K562 (cell line): Measurements from ENCODE around the gene C16orf90. TPM values are rescaled to one million over a fixed set of nuclear protein-coding genes. Genes with fewer than 3 reads are reported as not detected.
A peak's percentile ranks its signal among the peaks of the same experiment; 100 is the strongest.

Experiments
- CBFA2T3 ChIP-seq: fragments of 450-650 bp; IDR thresholded peaks from 2 replicates; pipeline ENCODE4 v1.6.1; 2017
- CCAR2 ChIP-seq: fragments of 200-400 bp; formaldehyde crosslinking; IDR thresholded peaks from 2 replicates; pipeline ENCODE4 v1.6.1; 2017; ENCODE audit warnings: mild to moderate bottlenecking, low read depth, low read length
- GATAD2B ChIP-seq: fragments of 450-650 bp; IDR thresholded peaks from 2 replicates; pipeline ENCODE4 v1.6.1; 2017; ENCODE audit warnings: mild to moderate bottlenecking, borderline replicate concordance
- POLR2B ChIP-seq: fragments of 450-650 bp; IDR thresholded peaks from 2 replicates; pipeline ENCODE4 v1.6.1; 2018; ENCODE audit warnings: low read depth; ENCODE audit not compliant: partially characterized antibody
- ZFP30 ChIP-seq: fragments of 250-450 bp; sonication (Bioruptor Pico); IDR thresholded peaks from 2 replicates; pipeline ENCODE4 v1.8.0; 2022; ENCODE audit warnings: moderate library complexity, mild to moderate bottlenecking, inconsistent platforms, borderline replicate concordance
- ZNF444 ChIP-seq: fragments of 250-450 bp; sonication (Bioruptor Pico); IDR thresholded peaks from 2 replicates; pipeline ENCODE4 v1.4.0; 2020; ENCODE audit warnings: mild to moderate bottlenecking, moderate library complexity
- ZNF79 ChIP-seq: fragments of 250-450 bp; sonication (Bioruptor Pico); IDR thresholded peaks from 2 replicates; pipeline ENCODE4 v1.4.0; 2020; ENCODE audit warnings: low read depth, mild to moderate bottlenecking, moderate library complexity
- polyA plus RNA-seq, 8 experiments: library from polyadenylated mRNA; depleted of rRNA in 4 of 8; stranded (reverse) in 5 of 8; unstranded in 3 of 8; fragments of >200 nt; fragmentation: Nextera tagmentation in 2 of 8; fragmentation: Illumina TruSeq in 1 of 8; extraction: Ambion mirVana in 2 of 8; extraction: Trizol in 1 of 8; gene quantifications; 2 replicates each; pipeline versions ENCODE4 v1.2.1 to v1.2.3, GENCODE V29; 2011 to 2014; ENCODE audit warnings: inconsistent platforms in 1 of 8, missing spikeins in 1 of 8
- total RNA-seq, 7 experiments: library from RNA; depleted of rRNA in 6 of 7; stranded (reverse); fragments of >200 nt in 6 of 7; fragmentation: Illumina TruSeq in 2 of 7; extraction: Trizol in 2 of 7; gene quantifications; 2 replicates each; pipeline versions ENCODE4 v1.2.1 to v1.2.3, GENCODE V29; 2011 to 2021; ENCODE audit warnings: low replicate concordance in 1 of 7
- TF ChIP-seq, protein P1 (sequence below), 2 experiments: fragments of 450-650 bp; formaldehyde crosslinking in 1 of 2; IDR thresholded peaks; 2 replicates each; pipeline versions ENCODE4 v1.4.0 to v1.6.1; 2014 to 2020; ENCODE audit warnings: mild to moderate bottlenecking in 2 of 2, borderline replicate concordance in 1 of 2, low read depth in 1 of 2
- TF ChIP-seq, protein P2 (sequence below): fragments of 450-650 bp; IDR thresholded peaks from 2 replicates; pipeline ENCODE4 v1.6.1; 2017; ENCODE audit warnings: antibody characterized with exemption
- TF ChIP-seq, protein P3 (sequence below): fragments of 450-650 bp; IDR thresholded peaks from 2 replicates; pipeline ENCODE4 v1.6.1; 2014; ENCODE audit warnings: low read depth, mild to moderate bottlenecking, moderate library complexity, borderline replicate concordance
- TF ChIP-seq, protein P4 (sequence below): sonication (generic); formaldehyde crosslinking; IDR thresholded peaks from 2 replicates; pipeline ENCODE4 v1.8.1; 2023; ENCODE audit warnings: mild to moderate bottlenecking, missing genetic modification reagents

Gene C16orf90
- total and polyA plus RNA-seq, 9 of the 15 experiments (the other 6 are each of a cell fraction or from before 2014, with no cell fraction given) = not detected

DNA sequence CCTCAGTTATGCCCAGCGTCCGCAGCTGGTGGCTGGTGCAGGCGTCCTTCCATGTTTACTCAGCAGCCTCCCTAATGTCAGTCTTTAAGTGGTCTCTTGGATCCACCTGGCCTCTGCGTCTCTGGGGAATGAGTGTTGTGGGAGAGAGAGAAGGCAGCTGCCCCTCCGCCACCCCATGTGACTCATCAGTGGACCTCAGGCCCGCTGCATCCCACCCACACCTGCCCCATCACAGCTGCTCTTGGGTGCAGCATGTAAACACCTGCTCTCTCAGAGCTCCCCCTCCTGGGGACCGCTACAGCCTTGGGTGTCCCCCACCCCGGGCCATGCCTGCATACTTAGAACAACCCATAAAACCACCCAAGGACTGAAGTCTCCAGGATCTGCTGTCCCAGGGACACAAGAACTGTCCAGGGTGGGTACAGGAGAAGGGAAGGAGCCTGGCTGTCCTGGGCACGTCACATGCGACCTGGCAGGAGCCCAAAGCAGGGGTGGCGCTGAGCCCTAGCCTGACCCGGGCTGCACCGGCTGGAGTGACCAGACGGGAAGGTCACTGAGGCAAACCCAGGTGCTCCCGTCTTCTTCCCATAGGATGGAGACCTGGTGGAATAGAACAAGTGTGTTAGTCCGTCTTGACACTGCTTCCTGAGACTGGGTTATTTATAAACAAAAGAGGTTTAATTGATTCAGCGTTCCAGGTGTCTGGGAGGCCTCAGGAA lies 4.2 kb downstream of the C16orf90 start (continued):
- TF ChIP-seq, protein P1, sequence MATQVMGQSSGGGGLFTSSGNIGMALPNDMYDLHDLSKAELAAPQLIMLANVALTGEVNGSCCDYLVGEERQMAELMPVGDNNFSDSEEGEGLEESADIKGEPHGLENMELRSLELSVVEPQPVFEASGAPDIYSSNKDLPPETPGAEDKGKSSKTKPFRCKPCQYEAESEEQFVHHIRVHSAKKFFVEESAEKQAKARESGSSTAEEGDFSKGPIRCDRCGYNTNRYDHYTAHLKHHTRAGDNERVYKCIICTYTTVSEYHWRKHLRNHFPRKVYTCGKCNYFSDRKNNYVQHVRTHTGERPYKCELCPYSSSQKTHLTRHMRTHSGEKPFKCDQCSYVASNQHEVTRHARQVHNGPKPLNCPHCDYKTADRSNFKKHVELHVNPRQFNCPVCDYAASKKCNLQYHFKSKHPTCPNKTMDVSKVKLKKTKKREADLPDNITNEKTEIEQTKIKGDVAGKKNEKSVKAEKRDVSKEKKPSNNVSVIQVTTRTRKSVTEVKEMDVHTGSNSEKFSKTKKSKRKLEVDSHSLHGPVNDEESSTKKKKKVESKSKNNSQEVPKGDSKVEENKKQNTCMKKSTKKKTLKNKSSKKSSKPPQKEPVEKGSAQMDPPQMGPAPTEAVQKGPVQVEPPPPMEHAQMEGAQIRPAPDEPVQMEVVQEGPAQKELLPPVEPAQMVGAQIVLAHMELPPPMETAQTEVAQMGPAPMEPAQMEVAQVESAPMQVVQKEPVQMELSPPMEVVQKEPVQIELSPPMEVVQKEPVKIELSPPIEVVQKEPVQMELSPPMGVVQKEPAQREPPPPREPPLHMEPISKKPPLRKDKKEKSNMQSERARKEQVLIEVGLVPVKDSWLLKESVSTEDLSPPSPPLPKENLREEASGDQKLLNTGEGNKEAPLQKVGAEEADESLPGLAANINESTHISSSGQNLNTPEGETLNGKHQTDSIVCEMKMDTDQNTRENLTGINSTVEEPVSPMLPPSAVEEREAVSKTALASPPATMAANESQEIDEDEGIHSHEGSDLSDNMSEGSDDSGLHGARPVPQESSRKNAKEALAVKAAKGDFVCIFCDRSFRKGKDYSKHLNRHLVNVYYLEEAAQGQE (IDR thresholded peaks at IDR 0.05; ENCODE audit: borderline replicate concordance) = peak; percentile 58; the same call in 1 of the 2 replicates
- TF ChIP-seq, protein P1 (CRISPR knock-in tag; IDR thresholded peaks at IDR 0.05; ENCODE audit: low read depth) = no peak
- TF ChIP-seq CCAR2 = no peak
- TF ChIP-seq, protein P2, sequence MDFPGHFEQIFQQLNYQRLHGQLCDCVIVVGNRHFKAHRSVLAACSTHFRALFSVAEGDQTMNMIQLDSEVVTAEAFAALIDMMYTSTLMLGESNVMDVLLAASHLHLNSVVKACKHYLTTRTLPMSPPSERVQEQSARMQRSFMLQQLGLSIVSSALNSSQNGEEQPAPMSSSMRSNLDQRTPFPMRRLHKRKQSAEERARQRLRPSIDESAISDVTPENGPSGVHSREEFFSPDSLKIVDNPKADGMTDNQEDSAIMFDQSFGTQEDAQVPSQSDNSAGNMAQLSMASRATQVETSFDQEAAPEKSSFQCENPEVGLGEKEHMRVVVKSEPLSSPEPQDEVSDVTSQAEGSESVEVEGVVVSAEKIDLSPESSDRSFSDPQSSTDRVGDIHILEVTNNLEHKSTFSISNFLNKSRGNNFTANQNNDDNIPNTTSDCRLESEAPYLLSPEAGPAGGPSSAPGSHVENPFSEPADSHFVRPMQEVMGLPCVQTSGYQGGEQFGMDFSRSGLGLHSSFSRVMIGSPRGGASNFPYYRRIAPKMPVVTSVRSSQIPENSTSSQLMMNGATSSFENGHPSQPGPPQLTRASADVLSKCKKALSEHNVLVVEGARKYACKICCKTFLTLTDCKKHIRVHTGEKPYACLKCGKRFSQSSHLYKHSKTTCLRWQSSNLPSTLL = no peak
- TF ChIP-seq CBFA2T3 = peak; percentile 31; the same call in 1 of the 2 replicates
- TF ChIP-seq ZNF79 (CRISPR knock-in tag) = no peak
- TF ChIP-seq GATAD2B = no peak
- no peak for TF ChIP-seq POLR2B
- no peak for TF ChIP-seq ZFP30 (CRISPR knock-in tag)
- TF ChIP-seq, protein P3, sequence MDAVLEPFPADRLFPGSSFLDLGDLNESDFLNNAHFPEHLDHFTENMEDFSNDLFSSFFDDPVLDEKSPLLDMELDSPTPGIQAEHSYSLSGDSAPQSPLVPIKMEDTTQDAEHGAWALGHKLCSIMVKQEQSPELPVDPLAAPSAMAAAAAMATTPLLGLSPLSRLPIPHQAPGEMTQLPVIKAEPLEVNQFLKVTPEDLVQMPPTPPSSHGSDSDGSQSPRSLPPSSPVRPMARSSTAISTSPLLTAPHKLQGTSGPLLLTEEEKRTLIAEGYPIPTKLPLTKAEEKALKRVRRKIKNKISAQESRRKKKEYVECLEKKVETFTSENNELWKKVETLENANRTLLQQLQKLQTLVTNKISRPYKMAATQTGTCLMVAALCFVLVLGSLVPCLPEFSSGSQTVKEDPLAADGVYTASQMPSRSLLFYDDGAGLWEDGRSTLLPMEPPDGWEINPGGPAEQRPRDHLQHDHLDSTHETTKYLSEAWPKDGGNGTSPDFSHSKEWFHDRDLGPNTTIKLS = no peak
- TF ChIP-seq, protein P4, sequence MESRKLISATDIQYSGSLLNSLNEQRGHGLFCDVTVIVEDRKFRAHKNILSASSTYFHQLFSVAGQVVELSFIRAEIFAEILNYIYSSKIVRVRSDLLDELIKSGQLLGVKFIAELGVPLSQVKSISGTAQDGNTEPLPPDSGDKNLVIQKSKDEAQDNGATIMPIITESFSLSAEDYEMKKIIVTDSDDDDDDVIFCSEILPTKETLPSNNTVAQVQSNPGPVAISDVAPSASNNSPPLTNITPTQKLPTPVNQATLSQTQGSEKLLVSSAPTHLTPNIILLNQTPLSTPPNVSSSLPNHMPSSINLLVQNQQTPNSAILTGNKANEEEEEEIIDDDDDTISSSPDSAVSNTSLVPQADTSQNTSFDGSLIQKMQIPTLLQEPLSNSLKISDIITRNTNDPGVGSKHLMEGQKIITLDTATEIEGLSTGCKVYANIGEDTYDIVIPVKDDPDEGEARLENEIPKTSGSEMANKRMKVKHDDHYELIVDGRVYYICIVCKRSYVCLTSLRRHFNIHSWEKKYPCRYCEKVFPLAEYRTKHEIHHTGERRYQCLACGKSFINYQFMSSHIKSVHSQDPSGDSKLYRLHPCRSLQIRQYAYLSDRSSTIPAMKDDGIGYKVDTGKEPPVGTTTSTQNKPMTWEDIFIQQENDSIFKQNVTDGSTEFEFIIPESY (CRISPR knock-in tag) = no peak
- TF ChIP-seq ZNF444 (CRISPR knock-in tag) = no peak
